Iris pigment epithelial cell (primary cell): Measurements from ENCODE around the gene GPR176.

Experiments used
- DNase-seq: peaks from one replicate; pipeline ENCODE4 v3.0.0-alpha.2; 2011; ENCODE audit warnings: low read depth

Gene GPR176

GRCh38 chr15:39919748-39920509, at the start of gene GPR176:
TSS of gene GPR176 (minus strand) at chr15:39920266. CDS start at chr15:39920026, 240 bp downstream.
- peak; percentile 70 for DNase-seq

- no peak for DNase-seq
Measured at GRCh38 chr15:39969002-39969394, 48.9 kb upstream of the GPR176 start.

- no peak for DNase-seq
Measured at GRCh38 chr15:39968273-39969001, 48.4 kb upstream of the GPR176 start.

GRCh38 chr15:39966521-39966920, 46.5 kb upstream of the GPR176 start:
- no peak for DNase-seq

GRCh38 chr15:39963786-39964185, 43.7 kb upstream of the GPR176 start:
- DNase-seq: no peak

- DNase-seq: no peak
Measured at GRCh38 chr15:39961051-39961450, 41.0 kb upstream of the GPR176 start.

GRCh38 chr15:39960411-39960810, 40.3 kb upstream of the GPR176 start:
- no peak for DNase-seq

GRCh38 chr15:39959411-39959810, 39.3 kb upstream of the GPR176 start:
- peak; percentile 27 for DNase-seq

- no peak for DNase-seq
Measured at GRCh38 chr15:39957481-39957880, 37.4 kb upstream of the GPR176 start.

GRCh38 chr15:39953521-39953920, 33.5 kb upstream of the GPR176 start:
- DNase-seq: no peak

GRCh38 chr15:39951561-39951960, 31.5 kb upstream of the GPR176 start:
- DNase-seq: no peak

- DNase-seq: no peak
Measured at GRCh38 chr15:39948817-39949216, 28.8 kb upstream of the GPR176 start.

- DNase-seq: no peak
Measured at GRCh38 chr15:39947401-39948197, 27.5 kb upstream of the GPR176 start.

- no peak for DNase-seq
Measured at GRCh38 chr15:39946862-39947261, 26.8 kb upstream of the GPR176 start.

GRCh38 chr15:39944726-39945125, 24.7 kb upstream of the GPR176 start:
- DNase-seq: peak; percentile 78

GRCh38 chr15:39942753-39943150, 22.7 kb upstream of the GPR176 start:
- no peak for DNase-seq

- peak; percentile 87 for DNase-seq
Measured at GRCh38 chr15:39942101-39942752, 22.2 kb upstream of the GPR176 start.

GRCh38 chr15:39939487-39940452, 19.7 kb upstream of the GPR176 start:
- no peak for DNase-seq

GRCh38 chr15:39937696-39938095, 17.6 kb upstream of the GPR176 start:
- DNase-seq: no peak

GRCh38 chr15:39936681-39937080, 16.6 kb upstream of the GPR176 start:
- DNase-seq: peak; percentile 48

GRCh38 chr15:39936187-39936586, 16.1 kb upstream of the GPR176 start:
- DNase-seq: peak; percentile 61
